ENCODE measurements around the gene ESRRB.

ESRRB gene

DNA sequence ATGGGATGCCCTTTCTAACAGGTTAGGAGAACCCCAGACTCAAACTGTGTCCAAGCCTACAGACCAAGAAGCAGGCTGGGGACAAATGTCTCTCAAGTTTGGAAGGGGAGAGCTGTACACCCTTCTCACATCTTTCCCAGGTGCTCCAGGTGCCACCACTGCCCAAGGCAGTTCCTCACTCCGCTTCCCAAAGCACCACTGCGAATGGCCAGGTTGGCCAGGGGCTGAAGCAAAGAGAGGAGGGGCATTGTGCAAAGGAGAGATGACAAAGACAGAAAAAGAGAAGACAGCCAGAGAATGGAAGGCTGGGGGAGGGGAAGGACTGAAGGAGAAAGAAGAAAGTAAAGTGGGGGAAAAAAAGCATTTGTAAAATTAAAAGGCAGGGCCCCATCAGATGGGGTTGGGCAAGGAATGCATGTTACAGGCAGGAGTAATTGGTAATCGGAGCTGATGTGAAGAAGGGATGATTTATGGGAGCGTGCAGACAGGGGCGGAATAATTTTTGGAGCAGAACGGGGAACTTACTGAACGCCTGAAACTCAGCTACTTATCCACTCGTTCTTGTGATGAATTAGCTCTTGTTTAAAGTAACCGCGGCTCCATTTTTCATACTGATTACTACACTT lies 165.8 kb downstream of the ESRRB start:
- DNase-seq (ENCODE audit: low spot score) = no peak

DNA sequence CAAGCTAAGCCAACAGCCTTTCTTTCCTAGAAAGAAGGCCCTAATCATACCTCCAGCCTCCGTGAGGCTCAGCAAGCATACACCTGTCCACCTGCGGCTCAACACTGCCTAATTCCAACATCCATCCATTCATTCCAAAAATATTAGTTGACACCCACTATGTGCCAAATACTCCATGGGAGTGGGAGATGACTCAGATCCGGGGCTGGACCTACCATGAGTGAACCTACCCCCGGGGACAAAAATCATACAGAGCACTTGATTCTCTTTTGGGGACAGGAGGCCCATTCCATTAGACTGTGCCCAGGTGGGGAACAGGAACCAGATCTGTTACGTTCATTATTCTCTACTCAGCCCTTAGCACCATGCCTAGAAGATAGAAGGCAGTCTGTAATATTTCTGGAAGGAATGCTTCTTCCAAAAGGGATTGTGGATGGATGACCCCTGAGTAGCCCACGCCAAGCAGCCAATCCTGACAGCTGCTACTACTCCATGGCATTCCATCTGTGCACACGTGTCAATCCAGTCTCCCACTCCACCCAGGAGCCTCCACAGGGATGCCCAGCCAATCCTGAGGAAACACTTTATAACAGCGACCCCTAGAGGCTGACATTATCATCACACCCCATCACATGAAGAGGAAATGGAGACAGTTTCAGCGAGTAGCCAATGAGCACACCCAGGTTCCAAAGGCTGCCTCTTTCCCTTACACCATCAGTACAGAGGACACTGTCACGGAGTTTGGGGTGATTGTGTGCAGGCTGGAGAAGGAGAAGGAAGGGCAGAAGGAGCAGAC lies 170.7 kb downstream of the ESRRB start:
- DNase-seq (ENCODE audit: low spot score) = peak; percentile 10

DNA sequence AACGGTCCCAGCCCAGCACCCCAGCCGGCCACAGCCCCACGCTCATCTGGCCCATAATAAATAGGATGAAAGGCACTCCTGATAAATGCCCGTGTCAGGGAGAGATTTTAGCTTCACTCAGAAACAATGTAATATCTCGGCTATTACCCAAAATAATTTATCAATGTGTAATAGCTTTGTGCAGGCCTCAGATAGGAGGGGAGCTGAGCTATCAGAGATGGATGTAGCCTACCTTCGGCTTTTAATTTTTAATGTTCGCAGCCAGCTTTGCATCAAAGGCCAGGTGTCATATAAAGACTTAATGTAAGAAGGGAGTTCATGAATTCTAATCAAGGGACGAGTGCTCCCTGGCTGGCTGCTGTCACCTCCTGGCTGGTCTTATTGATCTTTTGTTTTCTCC lies 171.9 kb downstream of the ESRRB start:
- no peak for DNase-seq (ENCODE audit: low spot score)

DNA sequence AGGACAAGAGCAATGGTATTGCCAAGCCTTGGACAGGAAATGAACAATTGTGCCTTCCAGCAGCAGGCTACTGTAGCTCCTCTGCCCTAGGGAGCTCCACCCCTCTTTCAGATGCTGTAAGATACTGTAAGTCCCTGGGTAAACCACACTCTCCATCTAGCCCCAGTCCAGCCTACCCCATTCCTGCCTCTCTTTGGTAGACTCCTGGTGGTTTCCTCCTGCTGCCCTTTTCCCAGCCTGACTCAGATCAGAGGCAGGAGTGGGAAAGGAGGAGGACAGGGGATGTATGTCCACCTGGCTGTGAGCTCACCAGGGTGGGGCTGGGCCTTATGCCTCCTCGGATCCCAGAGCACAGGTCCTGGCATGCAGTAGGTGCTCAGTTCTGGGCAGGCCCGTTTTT lies 174.6 kb downstream of the ESRRB start:
- DNase-seq (ENCODE audit: low spot score) = no peak

GRCh38 chr14:76551116-76551515 lies 175.2 kb downstream of the ESRRB start:
- DNase-seq (ENCODE audit: low spot score) = no peak

Measured in activated CD4-positive, alpha-beta T cell treated with anti-CD3 and anti-CD28 coated beads, Interleukin-2, Interleukin-4, amounts not matched to agents 100 ng/mL and 50 ng/mL, durations not matched to agents 16 hours and 8 hours (primary cell).